HepG2 (cell line): ENCODE measurements around the gene CNTN5. TPM values are rescaled to one million over a fixed set of nuclear protein-coding genes. Genes with fewer than 3 reads are reported as not detected.

Experiments used
- ATAC-seq: fragments of 200-7000 bp; cut with Tn5 transposase; 3 replicates; pipeline ENCODE4 v1.9.1; 2020; ENCODE audit warnings: mild to moderate bottlenecking, moderate library complexity
- BruUV-seq: library from RNA; stranded (reverse); fragments of 400-500 nt; replicated peaks from 2 replicates; lab custom pipeline; 2021; lab: Mats Ljungman, UMichigan
- CTCF ChIA-PET: fragments of 300-600 bp; formaldehyde crosslinking; extraction: SDS; loops from one replicate; lab custom pipeline; 2021; ENCODE audit warnings: low total read pairs, inconsistent platforms, low intra/inter-chr PET ratio; lab: Yijun Ruan, JAX
- POLR2A ChIA-PET: fragments of 350-600 bp; sonication (Branson Sonifier 250); formaldehyde crosslinking; loops from one replicate; lab custom pipeline; 2020; ENCODE audit warnings: antibody characterized with exemption, inconsistent platforms; lab: Yijun Ruan, JAX
- DNase-seq: peaks from one replicate; pipeline ENCODE4 v3.0.0-alpha.2; 2015; ENCODE audit warnings: low spot score
- FAIRE-seq: peaks from 3 replicates; lab custom pipeline; 2011; peaks lifted over from hg19 to GRCh38; lab: Jason Lieb, UNC
- H2AFZ ChIP-seq: one replicate; pipeline ENCODE4 v1.6.1; 2011; ENCODE audit warnings: low read length, inconsistent platforms
- H3K27ac ChIP-seq: fragments of 300-600 bp; 3 replicates; pipeline ENCODE4 v1.8.0; 2011; ENCODE audit warnings: mixed run types, mild to moderate bottlenecking, mixed read lengths, low read length, inconsistent platforms; ENCODE audit not compliant: insufficient read depth; ENCODE audit errors: extremely low read length
- H3K27me3 ChIP-seq, 2 experiments: fragments of 200-600 bp in 1 of 2; 2 replicates in 1 of 2; 3 replicates in 1 of 2; pipeline versions ENCODE4 v1.6.0 to v1.8.0; 2011; ENCODE audit warnings: low read length in 2 of 2, mild to moderate bottlenecking in 2 of 2, moderate library complexity in 2 of 2, inconsistent platforms in 1 of 2; ENCODE audit not compliant: insufficient read depth in 2 of 2, control insufficient read depth in 1 of 2
- H3K36me3 ChIP-seq, 2 experiments: fragments of 200-600 bp in 1 of 2; replicated peaks in 1 of 2; 2 replicates in 1 of 2; 3 replicates in 1 of 2; pipeline versions ENCODE4 v1.5.1 to v1.8.0; 2011; ENCODE audit warnings: low read length in 2 of 2, inconsistent platforms in 1 of 2; ENCODE audit not compliant: insufficient read depth in 2 of 2, control insufficient read depth in 1 of 2
- H3K4me1 ChIP-seq: 2 replicates; pipeline ENCODE4 v1.5.1; 2012; ENCODE audit warnings: low read length, inconsistent platforms; ENCODE audit not compliant: insufficient read depth
- H3K4me2 ChIP-seq: 2 replicates; pipeline ENCODE4 v1.6.0; 2011; ENCODE audit warnings: low read depth, low read length, inconsistent platforms
- H3K4me3 ChIP-seq, 3 experiments: fragments of 200-600 bp in 1 of 3; sonication (generic), shearing (Covaris generic) in 1 of 3; replicated peaks in 1 of 3; 2 replicates each; pipeline ENCODE4 v1.5.1; 2011 to 2016; ENCODE audit warnings: low read length in 3 of 3, inconsistent platforms in 2 of 3, low read depth in 2 of 3, mild to moderate bottlenecking in 2 of 3, control low read depth in 1 of 3, mixed read lengths in 1 of 3; ENCODE audit not compliant: insufficient read depth in 1 of 3
- H3K79me2 ChIP-seq: one replicate; pipeline ENCODE4 v1.6.1; 2011; ENCODE audit warnings: low read length, inconsistent platforms; ENCODE audit not compliant: insufficient read depth
- H3K9ac ChIP-seq: 2 replicates; pipeline ENCODE4 v1.6.0; 2011; ENCODE audit warnings: mild to moderate bottlenecking, low read depth, low read length, inconsistent platforms; ENCODE audit not compliant: insufficient read depth
- H3K9me3 ChIP-seq: 2 replicates; pipeline ENCODE4 v1.5.1; 2012; ENCODE audit warnings: mild to moderate bottlenecking, low read length
- H4K20me1 ChIP-seq: 2 replicates; pipeline ENCODE4 v1.6.0; 2011; ENCODE audit warnings: inconsistent platforms, mild to moderate bottlenecking, low read length, moderate library complexity; ENCODE audit not compliant: insufficient read depth
- ARID4A ChIP-seq: sonication (generic); formaldehyde crosslinking; IDR thresholded peaks from 2 replicates; pipeline ENCODE4 v1.5.0; 2020; ENCODE audit warnings: mild to moderate bottlenecking, missing genetic modification reagents, borderline replicate concordance
- MAFF ChIP-seq: IDR thresholded peaks from 2 replicates; pipeline ENCODE4 v1.6.1; 2011; ENCODE audit warnings: low read depth, low read length, improper control_type of control experiment
- MAFK ChIP-seq, 2 experiments: IDR thresholded peaks in 1 of 2; conservative IDR thresholded peaks in 1 of 2; 2 replicates each; pipeline ENCODE4 v1.6.1; 2011; ENCODE audit warnings: improper control_type of control experiment in 2 of 2, low read length in 2 of 2
- ZEB1 ChIP-seq: IDR thresholded peaks from 2 replicates; pipeline ENCODE4 v1.6.1; 2012; ENCODE audit warnings: mild to moderate bottlenecking, low read depth, inconsistent platforms; ENCODE audit not compliant: insufficient replicate concordance
- WGBS: methylation state at CpG from one replicate; pipeline ENCODE4 v1.1.6; 2017; ENCODE audit warnings: low lambda C conversion rate; 5-methylcytosine and 5-hydroxymethylcytosine counted together
- in situ Hi-C: cut with HindIII; loops from 2 replicates; pipeline ENCODE4 v1.10.0; 2017; ENCODE audit warnings: low pct_unique_long_range_greater_than_20kb; ENCODE audit not compliant: extremely low pct_ligation_motif_present
- intact Hi-C: fragments of 100-400 bp; cut with micrococcal nuclease; formaldehyde crosslinking; loops from one replicate; pipeline ENCODE4 v1.10.0; 2022; ENCODE audit not compliant: unreplicated experiment
- polyA plus RNA-seq, 8 experiments: library from polyadenylated mRNA; depleted of rRNA in 3 of 8; stranded (reverse) in 7 of 8; unstranded in 1 of 8; fragments of >200 nt; fragmentation: Illumina TruSeq in 4 of 8; extraction: Trizol in 4 of 8; gene quantifications; 2 replicates each; pipeline versions ENCODE4 v1.2.1 to v1.2.3, GENCODE V29; 2011 to 2016; ENCODE audit warnings: low read depth in 4 of 8, missing spikeins in 1 of 8, mixed read lengths in 1 of 8; ENCODE audit not compliant: insufficient read depth in 1 of 8
- total RNA-seq, 5 experiments: library from RNA; depleted of rRNA; stranded (reverse); fragments of >200 nt; fragmentation: Illumina TruSeq; extraction: Trizol; gene quantifications; 2 replicates each; pipeline ENCODE4 v1.2.3, GENCODE V29; 2016; ENCODE audit warnings: low read depth in 1 of 5

Gene CNTN5
- total and polyA plus RNA-seq, 2 of the 13 experiments (the other 11 are each of a cell fraction or from before 2014, with no cell fraction given) = not detected

GRCh38 chr11:99494065-99494464 is 473.3 kb downstream of the CNTN5 start:
- H3K27me3 ChIP-seq = no peaks in the 10 kb centered on the region
- POLR2A ChIA-PET = no interaction called here
- CTCF ChIA-PET = no interaction called here

More at GRCh38 chr11:99494065-99494464, 473.3 kb downstream of the CNTN5 start:
- BruUV-seq = no TSS peak
- Histone ChIP-seq H3K27ac (no peak overlapping the region), H3K9me3 (no peaks in the 10 kb centered on the region), H3K79me2 (no peaks in the 10 kb centered on the region)
- no peak for ATAC-seq
- intact Hi-C loops = no loop called here
- TF ChIP-seq MAFK (conservative IDR thresholded peaks at IDR 0.05 in 1 of 2, IDR thresholded peaks at IDR 0.05 in 1 of 2; ENCODE audit: low read length in 2 of 2) = peak; percentile 79 to 94
- no peak for TF ChIP-seq ARID4A
- TF ChIP-seq ZEB1 = no peak
- peak; percentile 88 for TF ChIP-seq MAFF
- TF ChIP-seq, all 625 proteins: peak for 2
- Histone ChIP-seq H4K20me1 (no peaks in the 10 kb centered on the region), H3K36me3 (no peaks in the 10 kb centered on the region), H3K4me2 (no peak overlapping the region), H2AFZ (no peak overlapping the region), H3K4me1 (no peaks in the 10 kb centered on the region), H3K9ac (no peak overlapping the region), H3K4me3 (no peak overlapping the region)
- FAIRE-seq (no peak), DNase-seq (no peak)
- in situ Hi-C loops = no loop called here
- WGBS = 4% methylated on average over 4 of the region's 4 CpGs
